GM04503 (cell line): Measurements from ENCODE around the gene PREX1.
"Not testable (repeated sequence)": the region's sequence is repeated elsewhere in the genome, so short reads cannot be mapped to it uniquely, and the experiment has no call there.

ENCODE experiments used
- DNase-seq: peaks from one replicate; pipeline ENCODE4 v3.0.0-alpha.2; 2012; ENCODE audit warnings: low read depth

PREX1 gene

GRCh38 chr20:48603819-48604405 is 223.9 kb downstream of the PREX1 start:
- DNase-seq, result no peak

GRCh38 chr20:48603116-48603818 is 224.5 kb downstream of the PREX1 start:
- no peak for DNase-seq

DNA sequence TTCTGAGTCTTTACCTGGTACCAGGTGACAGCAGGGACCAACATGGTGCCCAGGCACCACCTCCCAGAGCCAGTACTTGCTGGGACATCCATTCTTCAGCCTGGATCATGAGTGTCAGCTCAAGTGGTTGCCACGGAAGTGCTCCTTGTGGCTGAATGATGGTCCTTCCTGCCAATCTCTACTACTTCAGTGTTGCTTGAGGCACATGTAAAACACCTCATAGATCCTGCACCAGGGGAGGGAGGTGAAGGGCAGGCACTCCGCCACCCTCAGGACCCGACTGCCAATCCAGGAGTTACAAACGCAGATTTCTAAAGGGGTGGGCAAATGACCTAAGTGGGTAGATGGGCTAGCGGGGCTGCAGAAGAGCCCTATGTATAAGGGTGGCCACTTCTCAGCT is 226.0 kb downstream of the PREX1 start:
- DNase-seq, result no peak

- DNase-seq, result no peak
These were observed 227.3 kb downstream of the PREX1 start for GRCh38 chr20:48600470-48600945.

GRCh38 chr20:48599748-48600469 is 227.9 kb downstream of the PREX1 start:
- no peak for DNase-seq

DNA sequence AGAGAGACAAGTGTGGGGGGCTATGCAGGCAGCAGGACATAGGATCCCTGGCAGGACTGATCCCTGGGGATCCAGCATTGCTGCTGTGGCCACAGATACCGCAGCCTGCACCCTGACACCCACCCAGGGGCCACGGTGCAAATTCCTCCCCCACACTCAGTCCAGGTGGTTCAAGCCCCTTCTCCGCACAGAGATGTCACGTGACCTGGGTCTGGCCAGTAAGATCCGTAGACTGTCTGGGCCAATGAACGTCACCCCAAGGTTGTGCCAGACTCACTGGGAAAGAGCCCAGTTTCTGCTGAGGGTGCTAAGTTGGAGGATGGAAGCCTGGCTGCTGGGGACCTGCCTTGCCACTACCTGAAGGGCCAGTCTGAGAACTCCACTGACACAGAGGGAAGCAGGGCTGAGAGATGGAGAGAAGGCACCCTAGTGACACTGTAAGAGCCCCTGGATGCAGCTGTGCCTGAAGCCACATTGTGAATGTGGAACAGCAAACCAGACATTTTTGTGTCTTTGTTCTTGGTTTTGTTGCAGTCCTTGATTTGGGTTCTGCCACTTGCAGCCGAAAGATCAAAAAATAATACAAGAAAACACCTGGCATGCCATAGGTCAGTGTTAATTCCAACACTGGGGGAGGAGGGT is 228.6 kb downstream of the PREX1 start:
- no peak for DNase-seq

DNA sequence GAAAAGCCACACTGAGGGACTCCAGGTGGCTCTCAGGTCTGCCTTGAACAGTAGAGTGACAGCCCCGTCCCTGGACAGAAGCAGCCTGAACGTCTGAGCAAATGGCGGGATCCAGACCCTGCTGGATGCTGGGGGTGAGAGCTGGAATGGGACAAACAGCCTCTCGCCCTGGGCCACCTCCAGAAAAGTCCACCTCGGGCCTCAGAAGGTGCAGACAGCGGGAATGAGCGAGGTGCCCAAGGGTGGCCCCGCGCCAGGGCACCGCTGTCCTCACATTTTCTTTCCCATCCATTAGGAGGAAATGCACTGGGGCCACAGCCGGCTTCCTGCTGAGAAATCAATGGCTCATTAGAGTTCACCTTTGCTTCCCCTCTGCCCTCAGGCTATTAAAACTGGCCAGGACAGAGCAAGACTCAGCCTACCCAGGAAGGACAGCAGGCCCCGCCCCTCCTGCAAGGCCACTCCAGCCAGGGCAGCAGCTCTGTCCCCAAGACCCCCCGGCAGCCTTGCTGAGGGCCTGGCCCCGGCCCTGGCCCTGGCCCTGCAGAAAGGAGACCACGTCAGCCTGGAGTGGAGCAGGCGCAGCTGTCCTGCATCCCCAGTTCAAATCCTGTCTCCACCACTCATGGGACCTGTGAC is 229.4 kb downstream of the PREX1 start:
- DNase-seq, result not testable (repeated sequence)

DNA sequence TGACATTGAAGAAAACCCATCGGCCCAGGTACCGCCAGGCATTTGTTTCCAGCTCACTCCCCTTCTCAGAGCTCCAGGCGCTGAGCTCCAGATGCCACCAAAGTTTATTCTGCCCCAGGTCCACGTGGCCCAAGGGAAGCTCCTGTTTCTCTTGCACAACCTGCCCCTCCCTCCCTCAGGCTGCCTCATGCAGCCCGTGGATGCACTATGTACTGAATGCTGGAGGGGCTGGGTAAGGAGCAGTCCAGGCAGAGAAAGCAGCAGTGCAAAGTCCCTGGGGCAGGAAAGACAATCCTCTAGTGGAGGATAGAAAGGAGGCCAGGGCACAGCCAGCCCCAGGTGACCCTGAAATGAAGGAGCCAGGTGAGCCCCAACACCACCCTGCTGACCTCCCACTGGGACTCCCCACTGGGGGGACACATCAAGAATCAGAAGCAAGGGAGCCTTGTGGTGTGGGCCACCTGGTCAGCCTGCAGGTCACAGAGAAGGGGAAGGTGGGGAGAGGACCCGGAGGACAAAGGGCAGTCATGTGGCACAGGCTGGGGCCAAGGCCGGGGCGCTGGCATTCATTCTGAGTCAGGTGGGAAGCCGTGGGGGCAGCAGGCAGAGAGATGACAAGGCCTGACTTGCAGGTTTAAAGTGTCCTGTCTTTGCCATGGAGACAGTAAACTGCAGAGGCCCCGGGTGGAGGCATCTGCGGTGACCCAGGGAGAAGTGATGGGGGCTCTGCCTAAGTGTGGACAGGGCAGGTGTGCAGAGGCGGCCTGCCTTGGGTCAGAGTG is 230.1 kb downstream of the PREX1 start:
- DNase-seq, result no peak

DNA sequence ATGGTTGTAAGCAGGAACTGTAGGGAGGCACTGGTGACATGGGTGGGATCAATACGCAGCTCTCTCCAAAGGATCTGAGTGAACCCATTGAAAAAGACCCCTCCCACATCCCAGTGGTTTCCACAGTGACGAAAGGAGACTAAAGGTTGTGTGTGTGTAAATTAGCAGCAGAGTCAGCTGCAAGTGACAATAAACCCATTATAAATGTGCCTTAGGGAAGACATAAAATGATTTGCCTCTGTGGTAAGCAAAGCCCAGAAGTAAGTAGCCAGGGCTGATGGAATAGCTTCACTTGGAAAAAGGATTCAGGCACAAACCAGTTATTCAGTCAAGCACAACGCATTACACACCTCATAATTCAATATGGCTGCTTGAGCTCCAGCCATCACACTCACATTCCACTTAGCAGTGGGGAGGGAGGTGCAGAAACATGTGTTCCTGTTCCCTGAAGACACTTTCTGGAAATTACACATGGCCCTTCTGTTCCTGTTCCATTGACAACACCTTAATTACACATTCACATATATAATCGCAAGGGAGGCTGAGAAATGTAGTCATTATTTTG is 231.4 kb downstream of the PREX1 start:
- DNase-seq, result no peak

DNA sequence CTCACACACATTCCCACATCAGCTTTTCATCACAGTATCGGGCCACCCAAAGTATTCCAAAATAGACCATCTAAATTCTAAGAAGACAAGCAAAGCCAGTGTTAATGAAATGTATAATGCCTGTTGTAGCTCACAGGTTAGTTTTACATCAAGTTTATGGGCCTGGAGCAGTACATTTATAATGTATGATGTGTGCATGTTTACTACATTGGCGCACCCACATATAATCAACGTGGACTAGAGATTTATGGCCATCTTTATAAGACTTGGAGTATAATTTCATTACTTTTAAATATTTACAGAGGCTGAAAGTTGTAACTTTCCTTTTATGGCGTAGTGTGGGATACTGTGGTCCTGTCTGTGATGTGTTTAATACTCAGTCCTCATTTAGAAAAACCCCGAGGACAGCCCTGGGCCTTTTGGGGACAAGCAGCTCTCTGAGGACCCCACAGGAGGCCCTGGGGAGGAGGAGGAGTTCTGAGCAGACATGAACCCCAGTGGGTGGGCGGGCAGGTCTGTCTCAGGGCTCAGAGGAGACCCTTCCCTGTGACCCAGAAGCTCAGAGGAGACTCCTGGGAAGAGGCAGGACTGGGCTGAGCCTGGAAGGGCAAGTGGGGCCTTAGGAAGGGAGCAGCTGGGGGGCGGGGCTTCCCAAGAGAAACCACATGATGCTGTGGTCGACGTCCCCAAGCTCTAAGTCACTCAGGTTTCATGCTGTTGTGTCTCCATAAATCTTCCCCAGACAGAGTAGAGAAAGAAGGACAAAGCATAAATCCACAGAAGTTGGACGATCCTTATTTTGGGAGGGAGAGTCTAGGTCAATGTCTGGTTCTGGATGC is 232.1 kb downstream of the PREX1 start:
- no peak for DNase-seq

- DNase-seq, result no peak
These were observed 233.3 kb downstream of the PREX1 start for GRCh38 chr20:48594533-48594932.

DNA sequence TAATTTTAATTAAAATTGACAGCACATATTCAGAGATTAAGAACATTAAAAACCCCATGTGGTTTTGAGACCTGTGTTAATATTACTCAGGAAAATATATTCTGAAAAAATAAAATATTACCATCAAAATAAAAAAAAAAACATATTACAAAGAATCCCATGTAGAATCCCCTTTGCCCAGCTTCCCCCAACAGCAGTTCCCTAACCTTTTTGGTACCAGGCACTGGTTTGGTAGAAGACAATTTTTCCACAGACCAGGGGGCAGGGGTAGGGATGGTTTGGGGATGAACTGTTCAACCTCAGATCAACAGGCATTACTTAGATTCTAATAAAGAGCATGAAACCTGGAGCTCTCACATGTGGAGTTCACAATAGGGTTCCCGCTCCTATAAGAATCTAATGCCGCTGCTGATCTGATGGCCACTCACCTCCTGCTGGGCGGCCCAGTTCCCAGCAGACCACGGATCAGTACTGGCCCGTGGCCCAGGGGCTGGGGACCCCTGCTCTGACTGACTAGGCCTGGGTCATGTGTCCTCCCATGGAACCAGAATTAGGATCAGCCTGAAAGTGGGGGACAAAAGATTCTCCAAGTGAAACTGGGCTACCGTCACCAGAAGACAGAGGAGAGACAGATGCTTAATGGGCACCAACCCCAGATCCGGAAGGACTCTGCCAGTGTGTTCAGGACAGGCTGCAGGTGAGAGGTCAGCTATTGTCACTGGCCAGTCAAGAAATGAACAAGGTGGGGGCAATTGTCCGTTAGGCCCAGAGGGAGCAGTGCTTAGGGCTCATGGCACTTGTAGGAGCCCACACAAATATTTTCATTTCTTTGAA is 235.5 kb downstream of the PREX1 start:
- DNase-seq, result no peak

GRCh38 chr20:48586730-48587129 is 241.1 kb downstream of the PREX1 start:
- no peak for DNase-seq

DNA sequence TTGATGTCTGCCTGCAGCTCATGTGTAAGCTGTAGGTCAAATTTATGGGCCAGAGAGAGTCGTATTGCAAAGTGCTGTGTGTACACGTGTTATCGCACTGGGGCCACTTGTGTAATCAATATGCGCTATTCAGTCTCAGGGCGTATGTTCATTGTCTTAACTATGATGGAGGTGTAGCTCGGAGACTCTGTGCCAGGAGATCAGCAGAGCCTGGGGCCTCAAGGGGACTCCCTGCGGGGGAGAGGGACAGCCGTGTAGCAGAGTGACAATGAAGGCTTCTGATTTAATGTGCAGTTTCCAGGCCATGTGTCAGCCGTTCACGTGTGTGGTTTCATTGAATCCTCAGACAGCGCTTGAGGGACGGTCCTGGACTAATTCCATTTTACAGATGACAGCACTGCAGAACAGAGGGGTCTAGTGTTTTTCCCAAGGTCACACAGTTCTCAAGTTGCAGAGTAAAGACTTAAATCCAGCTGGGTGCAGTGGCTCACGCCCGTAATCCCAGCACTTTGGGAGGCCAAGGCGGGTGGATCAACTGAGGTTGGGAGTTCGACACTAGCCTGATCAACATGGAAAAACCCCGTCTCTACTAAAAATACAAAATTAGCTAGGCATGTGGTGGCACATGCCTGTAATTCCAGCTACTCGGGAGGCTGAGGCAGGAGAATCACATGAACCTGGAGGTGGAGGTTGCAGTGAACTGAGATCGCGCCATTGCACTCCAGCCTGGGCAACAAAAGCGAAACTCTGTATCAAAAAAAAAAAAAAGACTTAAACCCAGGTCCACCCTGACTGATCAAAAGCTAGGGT is 242.5 kb downstream of the PREX1 start:
- DNase-seq, result no peak

GRCh38 chr20:48584391-48585060 is 243.3 kb downstream of the PREX1 start:
- DNase-seq, result no peak

DNA sequence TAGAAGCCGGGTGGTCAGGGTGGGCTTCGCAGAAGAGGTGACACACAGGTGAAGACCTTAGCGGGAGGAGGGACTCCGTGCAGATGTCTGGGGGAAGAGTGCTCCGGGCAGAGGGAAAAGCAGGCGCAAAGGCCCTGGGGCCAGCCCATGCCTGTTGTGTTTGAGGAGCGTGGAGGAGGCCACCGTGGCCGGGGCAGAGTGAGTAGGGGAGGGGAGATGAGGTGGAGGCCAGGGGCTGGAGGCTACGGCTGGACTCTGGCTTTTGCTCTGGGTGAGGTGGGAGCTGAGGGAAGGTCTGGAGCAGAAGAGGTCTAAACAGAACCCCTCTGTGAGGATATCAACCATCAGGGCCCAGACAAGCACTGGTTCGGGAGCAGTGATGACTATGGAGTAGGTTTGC is 244.0 kb downstream of the PREX1 start:
- no peak for DNase-seq

DNA sequence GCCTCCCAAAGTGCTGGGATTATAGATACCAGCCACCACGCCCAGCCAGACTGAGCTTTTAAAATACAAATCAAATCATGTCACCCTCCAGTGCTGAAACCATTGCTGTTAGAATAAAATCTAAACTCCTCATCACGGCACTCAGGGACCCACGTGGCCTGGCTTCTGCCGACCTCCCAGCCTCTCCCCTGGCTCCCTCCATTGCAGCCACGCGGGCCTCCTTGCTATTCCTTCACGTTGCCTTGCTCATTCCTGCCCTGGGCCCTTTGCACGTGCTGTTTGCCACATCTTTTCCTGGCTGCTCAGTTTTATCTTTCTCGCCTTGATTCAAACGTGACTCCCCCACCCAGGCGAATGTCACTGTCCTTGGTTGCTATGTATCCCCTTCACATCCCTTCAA is 244.6 kb downstream of the PREX1 start:
- DNase-seq, result no peak

GRCh38 chr20:48582673-48582985 is 245.2 kb downstream of the PREX1 start:
- DNase-seq, result no peak
